Endothelial cell of hepatic sinusoid (primary cell): ENCODE data around the gene MYH13.

Experiments
- in situ Hi-C: cut with HindIII; loops from 2 replicates; pipeline ENCODE4 v1.10.0; 2017; ENCODE audit warnings: low sequenced_read_pairs

Gene MYH13

DNA sequence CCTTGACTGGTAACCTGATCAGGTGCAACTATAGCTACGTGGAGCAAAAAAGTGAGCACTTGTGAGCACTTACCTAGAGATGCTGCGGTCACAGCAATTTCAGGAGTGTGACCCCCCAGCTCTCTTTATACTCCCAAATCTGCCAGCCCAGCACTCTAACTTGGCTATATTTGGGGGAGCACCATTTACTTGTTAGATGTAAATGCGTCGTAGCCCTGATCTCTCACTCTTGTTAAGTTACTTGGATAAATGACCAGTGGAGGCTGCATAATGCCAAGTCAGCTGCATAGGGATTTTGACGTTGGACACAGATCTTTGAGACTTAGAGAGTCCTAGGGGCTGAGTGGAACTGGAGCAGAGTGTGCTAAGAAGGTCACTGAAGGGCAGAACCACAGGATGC lies at the start of gene MYH13:
MYH13 (minus strand) TSS at position 101 of the 400 bp plus-strand sequence. CDS start 8,476 bp downstream, outside the sequence.
- in situ Hi-C loops = no loop called here

GRCh38 chr17:10421900-10422542 lies 49.2 kb upstream of the MYH13 start, which contains the start of gene MYH8:
TSS of gene MYH8 (minus strand) at chr17:10421950. CDS start at chr17:10420227, 1,723 bp downstream.
- in situ Hi-C loops = no loop called here

DNA sequence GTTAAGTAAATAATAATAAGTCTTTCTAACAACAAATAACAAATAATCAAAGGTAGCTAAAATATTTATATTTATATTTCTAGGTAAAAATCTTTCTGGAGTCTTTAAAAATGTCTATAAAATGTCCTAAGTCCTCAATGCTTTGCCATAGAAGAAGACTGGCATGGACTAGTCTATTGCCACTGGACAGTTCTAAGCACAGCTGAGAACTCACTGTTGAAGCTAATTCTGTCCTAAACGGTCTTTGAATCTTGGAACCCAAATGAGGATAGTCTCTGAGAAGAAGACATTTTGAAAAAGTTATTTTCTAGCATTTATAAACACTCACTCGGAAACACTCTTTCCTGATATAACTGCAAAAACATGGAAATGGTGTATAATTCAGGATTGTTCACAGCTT lies 48.4 kb upstream of the MYH13 start:
- in situ Hi-C loops = no loop called here

DNA sequence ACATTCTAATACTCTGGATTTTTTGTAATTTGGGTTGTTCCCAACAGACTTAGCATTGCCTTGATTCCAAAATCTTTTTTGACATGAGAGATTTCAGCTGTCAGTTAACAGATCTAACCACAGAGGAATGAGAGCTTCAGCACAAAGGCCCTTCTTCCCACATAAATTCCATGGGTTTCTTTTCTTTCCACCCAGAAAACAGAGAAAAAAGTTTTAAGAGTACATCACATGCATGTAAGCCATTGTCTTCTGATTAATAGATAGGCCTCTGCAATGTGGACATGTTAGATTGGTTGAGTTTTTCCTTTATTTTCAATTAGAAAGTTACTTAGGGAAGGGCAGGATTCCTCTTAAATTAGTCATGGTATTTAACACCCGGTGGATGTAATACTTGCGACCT lies 48.0 kb upstream of the MYH13 start:
- in situ Hi-C loops = no loop called here

GRCh38 chr17:10417431-10417830 lies 44.6 kb upstream of the MYH13 start:
- in situ Hi-C loops = no loop called here

- in situ Hi-C loops = no loop called here
Observed at GRCh38 chr17:10415161-10415560, 42.4 kb upstream of the MYH13 start.

DNA sequence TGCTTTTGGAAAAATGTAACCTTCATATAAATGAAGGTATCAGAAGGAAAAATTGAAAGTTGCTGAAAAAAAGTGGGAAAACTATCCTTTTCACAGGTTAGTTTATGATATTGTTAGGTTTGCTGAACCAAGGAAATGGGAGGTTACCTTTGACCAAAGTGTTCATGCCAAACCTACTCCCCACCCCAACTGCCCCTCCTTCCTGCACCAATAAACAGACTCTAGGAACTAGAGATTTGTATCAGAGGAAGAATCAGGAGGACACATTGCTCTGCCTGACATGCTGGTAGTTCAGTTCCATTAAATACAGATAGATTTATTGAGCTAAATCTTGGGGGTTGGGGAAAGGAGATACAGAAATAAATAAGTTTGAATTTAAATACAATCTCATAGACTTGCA lies 30.8 kb upstream of the MYH13 start:
- in situ Hi-C loops = no loop called here

- in situ Hi-C loops = no loop called here
Observed at GRCh38 chr17:10398352-10398751, 25.5 kb upstream of the MYH13 start.

GRCh38 chr17:10396524-10397163 lies 23.8 kb upstream of the MYH13 start:
- in situ Hi-C loops = no loop called here

- in situ Hi-C loops = no loop called here
Observed at GRCh38 chr17:10394201-10394887, 21.5 kb upstream of the MYH13 start.

DNA sequence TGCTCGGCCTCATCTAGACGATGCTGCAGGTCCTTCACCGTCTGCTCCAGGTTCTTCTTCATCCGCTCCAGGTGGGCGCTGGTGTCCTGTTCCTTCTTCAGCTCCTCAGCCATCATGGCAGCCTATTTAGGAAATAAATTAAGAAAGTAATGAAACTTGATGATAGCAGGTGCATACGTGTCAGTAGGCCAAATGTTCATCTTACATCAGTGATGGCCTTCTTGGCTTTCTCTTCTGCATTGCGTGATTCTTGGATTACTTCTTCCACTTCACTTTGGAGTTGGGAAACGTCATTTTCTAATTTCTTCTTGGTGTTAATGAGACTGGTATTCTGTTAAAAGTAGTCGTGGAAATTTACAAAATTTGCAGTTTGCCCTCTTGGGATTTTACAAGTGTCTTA lies 20.1 kb upstream of the MYH13 start:
- in situ Hi-C loops = no loop called here

DNA sequence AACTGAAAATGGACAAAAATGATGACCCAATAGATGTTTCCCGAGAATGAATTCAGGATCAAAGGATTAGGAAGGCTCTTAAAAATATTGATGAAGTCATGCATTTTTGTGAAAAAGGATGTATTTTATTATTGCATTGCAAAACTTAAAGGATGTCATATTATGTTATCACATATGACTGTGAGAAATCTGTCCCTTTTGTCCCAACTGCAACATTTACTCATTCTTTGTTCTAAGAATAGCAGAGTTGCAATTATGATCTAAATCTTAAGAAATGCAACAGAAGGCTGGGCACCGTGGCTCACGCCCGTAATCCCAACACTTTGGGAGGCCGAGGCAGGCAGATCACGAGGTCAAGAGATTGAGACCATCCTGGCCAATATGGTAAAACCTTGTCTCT lies 13.1 kb upstream of the MYH13 start:
- in situ Hi-C loops = no loop called here

DNA sequence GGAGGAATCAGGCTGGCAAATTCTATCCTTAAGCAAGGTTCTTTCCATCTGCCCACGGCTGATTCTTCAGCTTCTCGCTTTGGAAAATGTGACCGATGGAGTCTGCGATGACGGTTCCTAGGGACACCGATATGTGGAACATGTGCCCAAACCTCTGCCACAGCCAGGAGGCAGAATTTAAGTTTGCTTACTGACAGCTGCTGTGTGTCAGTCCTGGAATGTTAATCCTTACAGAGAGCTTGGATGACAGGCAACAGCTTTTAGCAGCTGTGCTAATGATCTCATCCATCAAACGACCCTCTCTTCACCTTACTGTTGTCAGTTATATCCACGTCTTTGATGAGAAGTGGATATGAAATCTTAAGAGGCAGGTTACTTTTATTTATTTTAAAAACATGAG lies 11.4 kb upstream of the MYH13 start:
- in situ Hi-C loops = no loop called here

DNA sequence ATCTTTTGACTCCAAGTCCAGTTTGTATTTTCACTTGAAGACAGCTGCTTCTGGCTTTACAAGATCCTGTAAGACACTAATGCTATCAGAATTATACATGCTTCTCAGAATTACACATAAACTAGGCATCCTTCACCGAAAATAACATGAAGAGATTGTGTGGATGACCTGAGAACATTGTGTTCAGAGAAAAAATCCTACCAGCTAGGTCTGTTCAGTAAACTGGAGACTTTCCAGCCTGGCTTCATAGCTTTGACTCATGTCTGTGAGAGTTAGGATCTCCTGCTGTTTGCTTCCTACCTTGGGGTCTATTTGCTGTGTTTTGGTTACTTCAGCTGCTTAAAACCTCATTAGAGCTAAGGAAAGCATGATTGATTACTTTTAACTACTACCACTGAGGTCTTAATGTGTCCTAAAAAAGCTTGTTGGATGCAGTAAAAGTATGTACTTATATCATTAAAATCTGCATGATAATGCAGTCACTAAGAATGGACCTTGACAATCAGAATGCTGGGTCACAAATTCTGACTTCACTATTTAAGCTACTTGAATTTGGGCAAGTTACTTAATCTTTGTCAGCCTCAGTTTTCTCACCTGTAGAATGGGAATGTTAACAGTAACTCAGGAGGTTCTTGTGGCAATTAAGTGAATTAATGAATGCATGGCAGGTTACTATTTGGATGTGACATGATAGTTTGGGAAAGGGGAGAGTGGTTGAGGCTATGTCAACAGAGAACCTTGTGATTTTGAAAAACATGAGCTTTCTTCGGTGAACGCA lies 8.0 kb upstream of the MYH13 start:
- in situ Hi-C loops = no loop called here

GRCh38 chr17:10370016-10370608 lies 2.7 kb downstream of the MYH13 start:
- in situ Hi-C loops = no loop called here

- in situ Hi-C loops = no loop called here
Observed at GRCh38 chr17:10369239-10369638, 3.6 kb downstream of the MYH13 start.

DNA sequence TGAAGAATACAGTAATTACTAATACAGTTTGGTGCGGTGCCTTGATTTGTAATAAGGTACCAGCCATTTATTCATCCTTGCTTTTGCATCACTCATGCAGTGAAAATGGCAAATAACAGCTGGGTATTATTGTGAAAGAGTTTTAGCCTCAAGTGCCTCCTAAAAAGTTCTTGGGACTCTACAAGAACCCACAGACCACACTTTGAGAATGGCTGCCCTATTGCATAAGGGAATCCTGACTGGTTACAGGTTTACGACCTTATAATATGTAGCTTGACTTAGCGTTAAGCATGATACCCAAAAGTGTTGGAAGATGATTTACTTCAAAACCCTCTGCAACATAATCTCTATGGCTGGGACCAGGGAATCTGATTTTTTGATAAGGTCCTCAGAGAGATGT lies 4.2 kb downstream of the MYH13 start:
- in situ Hi-C loops = no loop called here

- in situ Hi-C loops = no loop called here
Observed at GRCh38 chr17:10360578-10360977, 12.2 kb downstream of the MYH13 start.

- in situ Hi-C loops = no loop called here
Observed at GRCh38 chr17:10357768-10358167, 15.0 kb downstream of the MYH13 start.

GRCh38 chr17:10354651-10355050 lies 18.2 kb downstream of the MYH13 start:
- in situ Hi-C loops = loop anchor here (5.0 kb wide), 1 partner anchor 37 kb away; no protein-coding TSS in a partner anchor

GRCh38 chr17:10352893-10353292 lies 19.9 kb downstream of the MYH13 start:
- in situ Hi-C loops = loop anchor here (5.0 kb wide), 1 partner anchor 36 kb away; no protein-coding TSS in a partner anchor
